KMS-11 (cell line): ENCODE results near the gene MYO18A.
"Not testable (repeated sequence)": the region's sequence is repeated elsewhere in the genome, so short reads cannot be mapped to it uniquely, and the experiment has no call there.

Source experiments
- H2AFZ ChIP-seq: fragments of 200-600 bp; sonication (generic); 2 replicates; pipeline ENCODE4 v1.6.1; 2016; ENCODE audit warnings: antibody characterized with exemption, mixed run types, low read depth
- H3K27ac ChIP-seq: fragments of 200-600 bp; sonication (generic); 2 replicates; pipeline ENCODE4 v1.6.1; 2016; ENCODE audit warnings: mild to moderate bottlenecking, mixed run types
- H3K27me3 ChIP-seq: fragments of 200-600 bp; sonication (generic); 2 replicates; pipeline ENCODE4 v1.6.1; 2017; ENCODE audit warnings: mild to moderate bottlenecking, low read depth, mixed run types, moderate library complexity; ENCODE audit not compliant: insufficient read depth
- H3K36me3 ChIP-seq: fragments of 200-600 bp; sonication (generic); 2 replicates; pipeline ENCODE4 v1.6.1; 2017; ENCODE audit warnings: mild to moderate bottlenecking, mixed run types; ENCODE audit not compliant: insufficient read depth
- H3K4me1 ChIP-seq: fragments of 200-600 bp; sonication (generic); 2 replicates; pipeline ENCODE4 v1.6.1; 2016; ENCODE audit warnings: mild to moderate bottlenecking, low read depth, mixed run types; ENCODE audit not compliant: poor library complexity, severe bottlenecking
- H3K4me2 ChIP-seq: fragments of 200-600 bp; sonication (generic); 2 replicates; pipeline ENCODE4 v1.7.0; 2016; ENCODE audit warnings: mild to moderate bottlenecking, mixed run types
- H3K4me3 ChIP-seq: fragments of 200-600 bp; sonication (generic); IDR thresholded peaks from 2 replicates; pipeline ENCODE4 v1.6.1; 2017; ENCODE audit warnings: low read depth, low read length, mixed read lengths; ENCODE audit not compliant: insufficient read depth
- H3K79me2 ChIP-seq: fragments of 200-600 bp; sonication (generic); 2 replicates; pipeline ENCODE4 v1.6.1; 2016; ENCODE audit warnings: low read depth, mixed run types; ENCODE audit not compliant: insufficient read depth
- H3K9ac ChIP-seq: fragments of 200-600 bp; sonication (generic); 2 replicates; pipeline ENCODE4 v1.6.1; 2016; ENCODE audit warnings: mild to moderate bottlenecking, mixed run types
- H4K20me1 ChIP-seq: fragments of 200-600 bp; sonication (generic); 2 replicates; pipeline ENCODE4 v1.6.1; 2016; ENCODE audit warnings: mild to moderate bottlenecking, mixed run types; ENCODE audit not compliant: insufficient read depth
- TF ChIP-seq, protein P1 (sequence below): fragments of 200-600 bp; sonication (generic); conservative IDR thresholded peaks from 2 replicates; pipeline ENCODE4 v1.6.1; 2017; ENCODE audit warnings: low read depth, mild to moderate bottlenecking, antibody characterized with exemption, low read length, moderate library complexity, mixed read lengths

Gene MYO18A

DNA sequence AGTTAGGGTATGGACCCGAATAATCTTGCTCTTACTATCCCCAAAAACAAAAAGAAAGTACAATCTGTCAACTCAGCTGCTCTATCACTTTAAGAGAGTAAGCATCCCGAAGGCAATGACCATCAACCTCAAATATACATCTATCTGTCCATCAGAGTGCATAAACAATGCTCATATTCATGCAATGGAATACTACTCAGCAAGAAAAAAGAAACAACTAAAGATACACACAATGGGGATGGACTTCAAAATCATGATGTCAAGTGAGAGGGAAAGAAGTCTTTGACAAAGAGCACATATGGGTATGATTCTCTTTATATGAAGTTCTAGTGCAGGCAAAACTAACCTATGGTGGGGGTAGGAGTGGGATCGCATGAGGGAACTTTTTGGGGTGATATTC, 9.5 kb downstream of the MYO18A start:
- H3K27me3 ChIP-seq = no peaks in the 10 kb centered on the region
- H3K79me2 ChIP-seq = no peaks in the 10 kb centered on the region
- no peak overlapping the region for H3K27ac ChIP-seq
- H3K36me3 ChIP-seq = no peaks in the 10 kb centered on the region
- no peak overlapping the region for H2AFZ ChIP-seq
- no peak overlapping the region for H3K4me2 ChIP-seq
- H4K20me1 ChIP-seq = no peaks in the 10 kb centered on the region
- H3K4me1 ChIP-seq = peaks cover 1% of the 10 kb centered on the region
- H3K9ac ChIP-seq = no peak overlapping the region
- TF ChIP-seq, protein P1, sequence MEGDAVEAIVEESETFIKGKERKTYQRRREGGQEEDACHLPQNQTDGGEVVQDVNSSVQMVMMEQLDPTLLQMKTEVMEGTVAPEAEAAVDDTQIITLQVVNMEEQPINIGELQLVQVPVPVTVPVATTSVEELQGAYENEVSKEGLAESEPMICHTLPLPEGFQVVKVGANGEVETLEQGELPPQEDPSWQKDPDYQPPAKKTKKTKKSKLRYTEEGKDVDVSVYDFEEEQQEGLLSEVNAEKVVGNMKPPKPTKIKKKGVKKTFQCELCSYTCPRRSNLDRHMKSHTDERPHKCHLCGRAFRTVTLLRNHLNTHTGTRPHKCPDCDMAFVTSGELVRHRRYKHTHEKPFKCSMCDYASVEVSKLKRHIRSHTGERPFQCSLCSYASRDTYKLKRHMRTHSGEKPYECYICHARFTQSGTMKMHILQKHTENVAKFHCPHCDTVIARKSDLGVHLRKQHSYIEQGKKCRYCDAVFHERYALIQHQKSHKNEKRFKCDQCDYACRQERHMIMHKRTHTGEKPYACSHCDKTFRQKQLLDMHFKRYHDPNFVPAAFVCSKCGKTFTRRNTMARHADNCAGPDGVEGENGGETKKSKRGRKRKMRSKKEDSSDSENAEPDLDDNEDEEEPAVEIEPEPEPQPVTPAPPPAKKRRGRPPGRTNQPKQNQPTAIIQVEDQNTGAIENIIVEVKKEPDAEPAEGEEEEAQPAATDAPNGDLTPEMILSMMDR = no peak
- no peak overlapping the region for H3K4me3 ChIP-seq

DNA sequence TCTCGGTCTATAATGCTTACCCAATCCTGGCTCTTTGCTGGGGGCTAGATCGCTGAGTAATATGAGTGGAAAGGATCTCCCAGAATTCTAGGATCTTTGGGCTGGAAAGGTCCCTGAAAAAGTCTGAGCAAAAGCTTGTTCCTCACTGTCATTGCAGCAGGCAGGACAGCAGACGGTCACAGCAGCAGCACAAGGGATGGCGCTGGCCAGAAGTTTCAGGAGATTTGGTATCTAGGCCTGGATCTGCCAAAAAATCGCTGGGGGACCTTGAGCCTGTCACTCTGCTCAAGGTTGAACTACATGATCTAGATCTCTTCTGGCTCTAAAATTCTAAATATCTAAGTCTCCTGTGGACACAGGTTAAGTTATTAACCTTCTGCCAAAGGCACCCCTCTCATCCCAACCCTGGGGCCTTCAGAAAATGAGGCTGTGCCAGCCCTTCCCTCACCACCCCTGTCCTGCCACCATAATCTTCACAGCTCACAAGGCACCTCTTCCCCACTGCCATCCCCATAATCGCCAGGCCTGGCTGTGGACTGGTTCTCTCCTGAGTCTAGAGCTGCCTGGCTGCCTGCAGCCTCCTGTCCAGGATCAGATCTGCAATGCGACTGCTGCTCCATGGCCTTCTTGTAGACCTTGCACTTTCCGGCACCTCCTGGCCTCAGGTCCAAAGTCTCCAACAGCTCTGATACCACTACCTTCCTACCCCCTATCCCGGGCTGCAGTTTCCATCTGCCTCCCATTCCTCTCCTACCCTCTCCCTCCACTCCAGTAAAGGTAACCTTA, 10.2 kb downstream of the MYO18A start:
- no peak overlapping the region for H3K4me2 ChIP-seq
- no peaks in the 10 kb centered on the region for H3K79me2 ChIP-seq
- H3K36me3 ChIP-seq = no peaks in the 10 kb centered on the region
- H3K4me1 ChIP-seq = no peaks in the 10 kb centered on the region
- H2AFZ ChIP-seq = no peak overlapping the region
- H3K27me3 ChIP-seq = no peaks in the 10 kb centered on the region
- no peak overlapping the region for H3K27ac ChIP-seq
- no peaks in the 10 kb centered on the region for H4K20me1 ChIP-seq
- no peak overlapping the region for H3K9ac ChIP-seq
- no peak overlapping the region for H3K4me3 ChIP-seq
- TF ChIP-seq, protein P1 = no peak

DNA sequence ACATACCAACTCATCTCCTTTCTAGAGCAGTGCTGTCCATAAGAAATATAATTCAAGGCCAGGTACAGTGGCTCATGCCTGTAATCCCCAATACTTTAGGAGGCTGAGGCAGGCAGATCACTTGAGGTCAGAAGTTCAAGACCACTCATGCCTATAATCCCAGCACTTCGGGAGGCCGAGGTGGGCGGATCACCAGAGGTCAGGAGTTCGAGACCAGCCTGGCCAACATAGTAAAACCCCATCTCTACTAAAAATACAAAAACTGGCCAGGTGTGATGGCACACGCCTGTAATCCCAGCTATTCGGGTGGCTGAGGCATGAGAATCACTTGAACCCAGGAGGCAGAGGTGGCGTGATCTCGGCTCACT, 11.5 kb downstream of the MYO18A start:
- H3K4me1 ChIP-seq, H2AFZ ChIP-seq, H3K27ac ChIP-seq, H3K9ac ChIP-seq, H3K4me3 ChIP-seq, H3K4me2 ChIP-seq, H3K36me3 ChIP-seq, H3K27me3 ChIP-seq, H4K20me1 ChIP-seq, H3K79me2 ChIP-seq: not testable (repeated sequence)

DNA sequence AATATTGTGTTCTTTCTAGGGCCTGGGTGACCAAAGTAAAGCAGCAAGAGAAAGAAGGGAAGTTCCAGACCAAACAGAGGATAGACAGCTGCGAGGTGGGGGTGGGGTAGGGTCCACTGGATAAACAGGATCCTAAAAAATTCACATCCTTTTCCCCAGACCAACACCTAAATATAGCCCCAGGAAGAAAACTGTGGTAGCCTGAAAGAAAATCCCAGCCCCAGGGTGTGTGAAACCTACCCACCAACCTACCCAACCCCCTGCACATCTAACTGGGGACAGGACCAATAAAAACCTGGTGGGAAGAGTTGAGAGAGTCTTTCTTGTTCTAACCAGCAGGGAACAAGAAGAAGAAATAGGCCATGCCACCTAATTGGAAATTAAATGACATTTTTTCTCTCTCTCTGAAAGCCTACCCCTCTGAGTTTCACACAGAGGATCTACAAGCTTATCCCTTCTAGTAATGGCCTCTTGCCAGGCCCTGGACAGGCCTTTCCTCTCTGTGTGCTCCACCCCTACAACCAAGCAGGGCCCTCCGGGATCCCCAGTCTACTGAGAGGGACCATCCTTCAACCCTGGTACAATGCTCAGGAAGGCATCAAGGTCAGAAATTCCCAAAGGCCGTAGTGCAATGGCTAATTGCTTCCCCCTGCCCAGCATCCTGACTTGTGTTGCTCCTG, 12.0 kb downstream of the MYO18A start:
- no peak overlapping the region for H3K4me3 ChIP-seq
- no peaks in the 10 kb centered on the region for H3K4me1 ChIP-seq
- H3K36me3 ChIP-seq = no peaks in the 10 kb centered on the region
- no peak overlapping the region for H3K9ac ChIP-seq
- H3K4me2 ChIP-seq = no peak overlapping the region
- no peak overlapping the region for H2AFZ ChIP-seq
- TF ChIP-seq, protein P1 = no peak
- no peaks in the 10 kb centered on the region for H3K27me3 ChIP-seq
- H3K27ac ChIP-seq = no peak overlapping the region
- no peaks in the 10 kb centered on the region for H4K20me1 ChIP-seq
- H3K79me2 ChIP-seq = no peaks in the 10 kb centered on the region
